HG03457 (cell line): ENCODE measurements around the gene APOL6.

ENCODE experiments used
- ATAC-seq: cut with Tn5 transposase; IDR thresholded peaks from one replicate; pipeline ENCODE4 v1.9.1; 2021; ENCODE audit warnings: moderate number of reproducible peaks; ENCODE audit not compliant: unreplicated experiment

Gene APOL6, protein sequence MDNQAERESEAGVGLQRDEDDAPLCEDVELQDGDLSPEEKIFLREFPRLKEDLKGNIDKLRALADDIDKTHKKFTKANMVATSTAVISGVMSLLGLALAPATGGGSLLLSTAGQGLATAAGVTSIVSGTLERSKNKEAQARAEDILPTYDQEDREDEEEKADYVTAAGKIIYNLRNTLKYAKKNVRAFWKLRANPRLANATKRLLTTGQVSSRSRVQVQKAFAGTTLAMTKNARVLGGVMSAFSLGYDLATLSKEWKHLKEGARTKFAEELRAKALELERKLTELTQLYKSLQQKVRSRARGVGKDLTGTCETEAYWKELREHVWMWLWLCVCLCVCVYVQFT

DNA sequence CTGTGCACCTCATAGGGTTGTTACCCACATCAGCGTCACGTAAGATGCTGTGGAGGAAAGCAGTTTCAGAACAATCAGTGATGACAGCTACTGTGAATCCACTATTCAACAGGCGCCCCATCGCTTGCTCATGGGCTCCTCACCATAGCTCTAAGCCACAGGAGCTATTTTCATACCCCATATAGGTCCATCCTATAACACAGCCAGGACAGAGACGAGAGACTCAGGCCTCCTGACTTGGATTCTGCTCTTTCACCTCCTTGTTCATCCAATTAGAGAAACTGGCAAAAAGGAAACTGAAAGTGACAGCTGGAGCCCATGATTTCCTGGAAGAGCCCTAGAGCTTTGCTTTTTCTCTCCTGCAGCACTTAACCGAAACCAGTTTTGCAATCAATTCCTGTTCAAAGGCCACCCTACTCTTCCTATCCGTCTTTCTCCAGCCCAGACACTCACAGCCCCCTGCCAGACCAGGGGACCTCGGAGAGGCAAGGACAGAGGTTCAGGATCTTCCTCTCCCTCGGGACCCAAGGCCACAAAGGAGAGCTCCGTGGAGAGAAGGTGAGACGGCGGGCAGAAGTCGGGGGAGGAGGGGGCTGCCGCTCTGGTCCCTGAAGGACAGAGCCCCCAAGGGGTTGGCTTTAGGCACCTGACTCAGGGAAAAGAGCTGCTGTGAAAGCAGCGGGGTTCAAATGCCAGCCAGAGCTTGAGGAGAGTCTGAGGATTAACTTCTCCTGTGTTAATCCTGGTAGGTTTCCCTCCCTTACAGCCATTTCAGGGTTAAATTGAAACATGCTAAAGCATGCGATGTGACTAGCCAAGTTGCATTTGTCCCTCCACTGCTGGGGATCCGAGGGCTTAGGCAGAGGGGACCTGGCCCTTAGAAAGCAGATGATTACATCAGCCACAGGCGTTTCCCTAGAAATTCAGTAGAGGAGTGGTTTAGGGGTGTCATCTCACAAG lies at the start of gene APOL6:
APOL6 (plus strand) TSS at position 381 of the 960 bp plus-strand sequence. CDS start 7,980 bp downstream, outside the sequence.
- no peak for ATAC-seq

DNA sequence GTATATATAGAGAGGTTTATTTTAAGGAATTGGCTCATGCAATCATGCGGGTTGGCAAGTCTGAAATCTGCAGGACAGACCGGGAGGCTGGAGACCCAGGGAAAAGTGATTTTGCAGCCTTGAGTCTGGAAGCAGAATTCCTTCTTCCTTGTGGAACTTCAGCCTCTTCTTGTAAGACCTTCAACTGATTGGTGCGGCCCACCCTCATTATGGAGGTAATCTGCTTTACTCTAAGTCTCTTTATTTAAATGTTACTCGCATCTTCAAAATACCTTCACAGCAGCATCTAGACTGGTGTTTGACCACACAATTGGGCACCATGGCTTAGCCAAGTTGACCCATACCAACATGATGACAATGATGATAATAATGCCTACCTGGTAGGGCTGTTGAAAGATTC lies 48.9 kb upstream of the APOL6 start:
- no peak for ATAC-seq

- no peak for ATAC-seq
Measured at GRCh38 chr22:35600476-35600875, 47.8 kb upstream of the APOL6 start.

DNA sequence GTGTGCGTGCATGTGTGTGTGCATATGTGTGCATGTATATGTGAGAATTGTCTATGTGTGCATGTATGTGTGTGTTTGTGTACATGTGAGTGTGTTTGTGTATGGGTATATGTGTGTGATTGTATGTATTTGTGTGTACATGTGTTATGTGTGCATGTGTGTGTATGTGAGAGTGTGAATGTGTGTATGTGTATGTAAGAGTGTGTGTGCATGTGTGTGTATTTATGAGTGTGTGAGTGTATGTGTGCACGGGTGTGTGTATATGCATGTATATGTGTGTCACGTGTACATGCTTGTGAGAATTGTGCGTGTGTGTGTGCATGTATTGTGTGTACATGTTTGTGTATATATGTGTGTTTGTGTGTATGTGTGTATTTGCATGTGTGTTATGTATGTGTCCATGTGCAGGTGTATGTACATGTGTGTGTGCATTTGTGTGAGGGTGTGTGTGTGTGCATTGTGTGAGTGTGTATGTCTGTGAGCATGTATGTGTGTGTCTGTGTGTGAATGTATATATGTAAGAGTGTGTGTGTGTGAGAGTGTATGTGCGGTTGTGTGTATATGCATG lies 47.1 kb upstream of the APOL6 start:
- no peak for ATAC-seq

DNA sequence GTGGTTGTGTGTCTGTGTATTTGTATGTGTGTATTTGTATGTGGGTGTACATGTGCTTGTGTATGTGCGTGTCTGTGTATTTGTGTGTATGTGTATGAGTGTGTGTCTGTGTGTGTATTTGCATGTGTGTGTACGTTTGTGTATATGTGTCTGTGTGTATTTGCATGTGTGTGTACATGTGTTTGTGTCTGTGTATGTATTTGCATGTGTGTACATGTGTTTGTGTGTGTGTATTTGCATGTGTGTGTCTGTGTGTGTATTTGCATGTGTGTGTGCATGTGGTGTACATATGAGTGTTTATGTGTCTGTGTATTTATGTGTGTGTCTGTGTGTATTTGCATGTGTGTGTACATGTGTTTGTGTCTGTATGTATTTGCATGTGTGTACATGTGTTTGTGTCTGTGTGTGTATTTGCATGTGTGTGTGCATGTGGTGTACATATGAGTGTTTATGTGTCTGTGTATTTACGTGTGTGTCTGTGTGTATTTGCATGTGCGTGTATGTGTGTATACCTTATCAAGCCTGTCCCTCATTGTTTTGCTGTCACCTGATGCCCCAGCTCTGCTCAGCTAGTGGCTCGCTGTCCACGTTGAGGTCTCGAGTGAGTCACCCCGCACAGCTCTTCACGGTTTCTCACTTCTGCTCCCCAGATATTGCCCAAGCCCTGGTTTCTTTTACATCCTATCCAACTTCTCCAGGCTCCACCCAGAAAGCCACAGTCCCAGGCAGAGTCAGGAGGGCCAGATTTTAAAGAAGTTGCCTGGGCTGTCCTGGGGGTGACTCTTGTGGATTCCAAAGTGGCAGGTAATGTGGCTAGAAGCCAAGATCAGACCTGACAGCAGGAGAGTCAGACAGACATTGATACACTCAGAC lies 46.3 kb upstream of the APOL6 start:
- no peak for ATAC-seq

DNA sequence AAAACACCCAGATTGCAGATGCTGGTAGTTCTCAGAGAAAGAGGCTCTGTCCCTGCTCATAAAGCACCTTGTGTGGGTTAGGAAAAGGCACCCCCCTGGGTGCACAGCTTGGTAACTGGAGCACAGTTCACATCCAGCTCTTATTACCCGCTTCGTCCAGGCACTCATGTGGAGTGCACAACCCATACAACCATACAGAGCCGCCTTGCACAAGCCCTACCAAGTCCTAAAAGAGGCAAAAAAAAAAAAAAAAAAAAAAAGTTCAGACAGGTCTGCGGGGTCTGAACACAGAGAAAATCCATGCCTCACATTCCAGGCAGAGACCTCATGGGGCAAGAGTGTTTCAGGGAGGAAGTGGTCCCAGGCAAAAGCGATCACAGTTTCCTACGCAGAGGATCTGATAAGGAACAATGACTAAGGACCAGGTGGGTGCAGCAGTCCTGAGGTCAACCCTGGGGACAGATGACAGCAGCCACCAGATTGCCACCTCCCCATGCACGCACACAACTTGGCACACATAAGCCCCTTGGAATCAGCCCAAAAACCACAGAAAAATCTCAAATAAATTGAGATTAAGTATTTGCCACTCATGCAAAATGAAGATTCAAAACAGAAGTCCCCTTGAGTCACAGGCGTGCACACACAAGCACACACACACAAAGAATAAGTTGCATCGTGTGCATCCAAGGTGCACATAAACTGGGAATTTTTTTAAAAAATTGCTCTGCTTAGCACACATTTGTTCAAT lies 43.5 kb upstream of the APOL6 start:
- no peak for ATAC-seq

- ATAC-seq: no peak
Measured at GRCh38 chr22:35605369-35605680, 42.9 kb upstream of the APOL6 start.

- no peak for ATAC-seq
Measured at GRCh38 chr22:35605851-35606481, 42.3 kb upstream of the APOL6 start.

DNA sequence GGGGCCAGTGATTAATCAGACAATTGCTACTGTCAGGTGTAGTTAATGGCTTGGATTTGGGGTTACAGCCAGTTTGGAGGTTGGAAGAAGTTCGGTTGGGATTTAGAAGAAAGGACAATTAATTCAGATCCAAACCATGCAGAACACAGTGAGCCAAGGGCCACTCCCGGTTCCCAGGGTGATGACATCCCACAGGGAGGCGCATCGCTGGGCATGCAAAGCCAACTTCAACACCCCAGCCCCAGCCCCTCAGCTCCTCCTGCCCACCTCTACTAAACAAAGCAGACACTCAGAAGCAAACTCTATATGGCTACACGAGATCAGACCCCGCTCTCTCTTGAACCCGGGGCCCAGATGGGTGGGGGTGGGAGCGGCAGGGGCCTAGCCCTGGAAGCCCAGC lies 41.3 kb upstream of the APOL6 start:
- no peak for ATAC-seq

GRCh38 chr22:35608088-35608487 lies 40.2 kb upstream of the APOL6 start:
- no peak for ATAC-seq

GRCh38 chr22:35609261-35609660 lies 39.0 kb upstream of the APOL6 start:
- ATAC-seq: no peak

DNA sequence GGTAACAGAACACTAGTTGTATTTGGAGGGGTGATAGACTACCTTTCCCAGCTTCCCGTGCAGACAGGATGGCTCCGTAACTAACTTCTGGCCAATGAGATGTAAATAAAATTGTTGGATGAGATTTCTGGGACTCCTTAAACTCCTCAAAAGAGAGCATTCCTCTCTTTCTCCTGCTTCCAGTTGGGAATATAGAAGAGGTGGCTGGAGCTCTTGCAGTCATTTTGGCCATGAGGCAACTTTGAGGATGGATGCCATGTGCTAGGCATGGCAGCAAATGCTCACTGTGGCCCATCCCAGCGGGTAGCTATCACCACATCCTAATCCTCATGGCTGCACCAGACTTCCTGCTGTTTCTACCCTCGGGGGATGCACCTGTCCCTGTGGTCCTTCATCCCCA lies 38.5 kb upstream of the APOL6 start:
- no peak for ATAC-seq

GRCh38 chr22:35610741-35611140 lies 37.5 kb upstream of the APOL6 start:
- ATAC-seq: no peak

DNA sequence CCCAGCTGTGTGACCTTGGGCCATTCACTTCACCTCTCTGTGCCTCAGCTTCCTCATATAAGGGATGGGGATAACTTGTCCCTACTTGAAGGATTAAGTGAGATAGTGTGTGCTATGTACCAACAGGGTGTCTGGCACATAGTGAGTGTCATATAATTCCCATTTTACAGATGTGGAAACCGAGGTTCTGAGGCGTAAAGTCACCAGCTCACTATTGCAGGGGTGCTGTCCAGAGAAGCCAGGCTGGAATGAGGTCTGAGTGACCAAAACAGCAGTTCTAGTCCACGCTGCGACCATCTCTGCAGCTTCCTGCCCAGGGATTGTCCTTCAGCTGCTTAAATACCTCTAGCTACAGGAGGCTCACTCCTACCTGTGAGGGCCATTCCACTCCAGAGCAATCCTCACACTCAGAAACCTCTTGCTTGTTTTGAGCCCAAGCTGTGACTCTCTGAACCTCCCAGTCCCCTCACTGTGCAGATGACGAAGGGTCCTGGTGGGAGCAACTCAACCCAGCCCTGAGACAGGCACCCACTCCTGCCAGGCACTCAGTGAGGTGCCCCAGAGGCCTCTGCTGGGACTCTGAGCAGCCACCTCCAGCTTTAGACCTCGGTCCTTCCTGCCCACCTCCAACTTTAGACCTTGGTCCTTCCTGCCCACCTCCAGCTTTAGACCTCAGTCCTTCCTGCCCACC lies 36.9 kb upstream of the APOL6 start:
- no peak for ATAC-seq

GRCh38 chr22:35611891-35612576 lies 36.2 kb upstream of the APOL6 start:
- no peak for ATAC-seq

DNA sequence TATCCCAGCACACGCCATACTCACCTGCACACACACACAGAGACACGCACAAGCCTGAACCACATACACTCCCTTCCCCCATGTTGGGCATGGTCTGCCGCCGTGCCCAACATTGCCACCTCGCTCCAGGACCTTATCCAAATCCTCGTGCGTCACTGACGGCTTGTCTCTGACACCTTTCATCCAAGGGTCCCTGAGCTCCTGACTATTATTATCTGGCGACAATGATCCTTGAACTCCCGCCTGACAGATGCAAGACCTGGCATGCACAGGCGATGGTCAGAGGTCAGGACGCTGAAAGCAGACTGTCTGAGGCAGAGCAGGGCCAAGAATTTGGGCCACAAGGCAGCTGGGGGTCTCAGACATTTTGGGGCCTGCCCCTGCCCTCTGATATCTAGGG lies 35.3 kb upstream of the APOL6 start:
- no peak for ATAC-seq

- no peak for ATAC-seq
Measured at GRCh38 chr22:35614404-35614803, 33.8 kb upstream of the APOL6 start.

DNA sequence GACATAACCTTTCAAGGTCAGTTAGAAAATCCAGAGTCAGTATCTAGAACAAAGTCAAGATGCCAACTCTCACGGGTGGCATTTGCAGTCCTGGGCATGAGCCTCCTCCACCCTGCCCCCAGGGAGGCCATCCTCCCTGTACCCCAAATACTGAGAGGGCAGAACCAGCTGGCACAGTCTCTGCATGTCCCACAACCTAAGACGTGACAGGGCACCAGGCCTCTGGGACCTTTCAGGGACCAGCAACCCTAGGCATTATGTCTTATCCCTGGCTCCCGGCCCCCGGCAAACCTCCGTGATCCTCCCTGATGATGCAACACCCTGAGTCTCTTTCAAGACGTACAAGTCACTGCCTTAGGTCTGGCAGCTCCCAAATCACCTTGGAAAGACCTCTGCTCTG lies 33.1 kb upstream of the APOL6 start:
- ATAC-seq: no peak

DNA sequence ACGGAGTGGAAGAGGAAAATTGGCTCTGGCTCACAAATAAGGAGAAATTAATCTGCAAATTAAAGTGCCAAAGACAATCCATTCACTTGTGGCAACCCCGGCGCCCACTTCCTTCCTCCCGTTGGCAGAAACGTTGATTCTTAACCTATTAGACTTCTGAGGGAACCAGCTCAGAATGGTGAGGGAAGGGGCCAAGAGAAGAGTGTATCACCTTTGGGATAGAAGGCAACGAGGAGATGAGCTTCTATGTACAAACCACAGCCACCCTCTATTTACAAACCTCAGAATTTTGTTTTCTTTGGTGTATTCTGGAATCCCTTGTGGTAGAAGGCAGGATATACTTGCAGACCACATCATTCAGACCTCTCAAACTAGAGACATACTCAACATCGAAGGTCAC lies 32.2 kb upstream of the APOL6 start:
- no peak for ATAC-seq
